Body of pancreas (tissue), 4 donors: ENCODE data around the gene COPZ1. TPM values are rescaled to one million over a fixed set of nuclear protein-coding genes. Genes with fewer than 3 reads are reported as not detected.

Experiments
- ATAC-seq: fragments of 150-250 bp; one replicate; pipeline ENCODE4 v1.9.1; 2016
- DNase-seq, 4 donors: peaks; one replicate each; pipeline ENCODE4 v3.0.0-alpha.2; 2019
- H3K27ac ChIP-seq, 4 donors: fragments of 200-600 bp; sonication (generic); 1 replicate in 3 of 4; 2 replicates in 1 of 4; pipeline versions ENCODE4 v1.5.1 to v1.6.1; 2016 to 2019; ENCODE audit warnings: mild to moderate bottlenecking in 1 of 4, mixed read lengths in 1 of 4, moderate library complexity in 1 of 4
- H3K27me3 ChIP-seq, 2 donors: fragments of 200-600 bp; sonication (generic); one replicate each; pipeline ENCODE4 v1.6.0; 2016; ENCODE audit warnings: mild to moderate bottlenecking in 1 of 2
- H3K36me3 ChIP-seq, 2 donors: fragments of 200-600 bp; sonication (generic); replicated peaks in 1 of 2; 2 replicates each; pipeline ENCODE4 v1.5.1; 2016; ENCODE audit warnings: low read depth in 2 of 2; ENCODE audit not compliant: insufficient read depth in 1 of 2
- H3K4me1 ChIP-seq: fragments of 200-600 bp; sonication (generic); one replicate; pipeline ENCODE4 v1.6.0; 2016
- H3K4me3 ChIP-seq, 2 donors: fragments of 200-600 bp; sonication (generic); 1 replicate in 1 of 2; 2 replicates in 1 of 2; pipeline ENCODE4 v1.5.1; 2016 to 2019
- H3K9me3 ChIP-seq, 3 donors: fragments of 200-600 bp; sonication (generic); 1 replicate in 2 of 3; 2 replicates in 1 of 3; pipeline ENCODE4 v1.5.1; 2016
- POLR2A ChIP-seq, 3 donors: fragments of 450-650 bp; IDR thresholded peaks; one replicate each; pipeline ENCODE4 v1.6.1; 2016; ENCODE audit warnings: antibody characterized with exemption in 3 of 3, mild to moderate bottlenecking in 2 of 3
- WGBS, 2 donors: methylation state at CpG; one replicate each; pipeline ENCODE4 v1.1.5; 2017; 5-methylcytosine and 5-hydroxymethylcytosine counted together
- intact Hi-C: fragments of 100-400 bp; cut with DNase I; formaldehyde crosslinking; loops from one replicate; pipeline ENCODE4 v1.15.1; 2023
- total RNA-seq, 2 donors: library from RNA; depleted of rRNA; stranded (reverse); fragments of >200 nt; gene quantifications; one replicate each; pipeline ENCODE4 v1.1.0, GENCODE V29; 2016
- TF ChIP-seq, protein P1 (sequence below), 7 experiments: fragments of 450-650 bp in 4 of 7; fragments of 200-600 bp in 3 of 7; sonication (generic) in 3 of 7; IDR thresholded peaks; one replicate each; pipeline ENCODE4 v1.5.1; 2016 to 2019; ENCODE audit warnings: antibody characterized with exemption in 7 of 7

Gene COPZ1
- total RNA-seq, 2 donors from 2014 or later = 34.3 to 71.3 TPM

DNA sequence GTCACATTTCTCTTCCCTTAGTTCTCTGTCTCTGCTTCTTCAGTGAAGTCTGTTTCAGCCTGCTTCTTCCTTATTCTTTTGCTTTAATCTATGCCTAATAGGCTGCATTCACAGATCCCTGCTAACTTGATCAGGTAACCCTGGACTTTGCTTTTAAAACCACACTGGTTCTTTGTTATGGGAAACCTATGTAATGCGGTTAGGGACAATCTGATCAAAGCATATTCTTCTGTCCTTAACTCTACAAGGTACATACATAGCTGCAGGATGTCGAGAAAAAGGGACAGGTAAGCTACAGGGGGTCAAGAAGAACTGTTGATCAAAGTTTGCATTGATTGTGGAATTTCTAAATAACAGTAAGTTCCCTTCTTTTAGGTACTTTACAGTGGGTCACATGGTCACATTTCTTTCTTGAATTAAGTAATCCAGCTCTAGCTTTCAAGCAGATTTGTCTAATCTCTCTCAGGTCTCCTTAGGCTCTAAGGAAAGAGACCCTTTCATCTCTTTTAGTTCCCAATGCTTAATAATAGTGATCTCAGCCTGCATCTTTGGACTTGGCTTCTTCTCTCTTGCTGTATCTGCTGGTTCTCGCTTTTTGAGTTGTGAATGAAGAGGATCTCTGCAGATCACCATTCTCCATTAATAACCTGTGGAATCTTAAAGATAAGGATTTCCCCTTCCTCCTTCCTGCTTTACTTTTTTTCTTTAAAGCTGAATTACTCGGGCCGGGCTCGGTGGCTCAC lies 3.8 kb downstream of the COPZ1 start:
- peaks cover 0 to 3% of the 10 kb centered on the region in 2 donors for H3K36me3 ChIP-seq
- H3K4me3 ChIP-seq = no peak overlapping the region
- no peak for ATAC-seq
- H3K4me1 ChIP-seq = peaks cover 71% of the 10 kb centered on the region
- no peaks in the 10 kb centered on the region for H3K27me3 ChIP-seq
- no peaks in the 10 kb centered on the region for H3K9me3 ChIP-seq
- TF ChIP-seq, protein P1, sequence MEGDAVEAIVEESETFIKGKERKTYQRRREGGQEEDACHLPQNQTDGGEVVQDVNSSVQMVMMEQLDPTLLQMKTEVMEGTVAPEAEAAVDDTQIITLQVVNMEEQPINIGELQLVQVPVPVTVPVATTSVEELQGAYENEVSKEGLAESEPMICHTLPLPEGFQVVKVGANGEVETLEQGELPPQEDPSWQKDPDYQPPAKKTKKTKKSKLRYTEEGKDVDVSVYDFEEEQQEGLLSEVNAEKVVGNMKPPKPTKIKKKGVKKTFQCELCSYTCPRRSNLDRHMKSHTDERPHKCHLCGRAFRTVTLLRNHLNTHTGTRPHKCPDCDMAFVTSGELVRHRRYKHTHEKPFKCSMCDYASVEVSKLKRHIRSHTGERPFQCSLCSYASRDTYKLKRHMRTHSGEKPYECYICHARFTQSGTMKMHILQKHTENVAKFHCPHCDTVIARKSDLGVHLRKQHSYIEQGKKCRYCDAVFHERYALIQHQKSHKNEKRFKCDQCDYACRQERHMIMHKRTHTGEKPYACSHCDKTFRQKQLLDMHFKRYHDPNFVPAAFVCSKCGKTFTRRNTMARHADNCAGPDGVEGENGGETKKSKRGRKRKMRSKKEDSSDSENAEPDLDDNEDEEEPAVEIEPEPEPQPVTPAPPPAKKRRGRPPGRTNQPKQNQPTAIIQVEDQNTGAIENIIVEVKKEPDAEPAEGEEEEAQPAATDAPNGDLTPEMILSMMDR (IDR thresholded peaks at IDR 0.05) = no peak
- H3K27ac ChIP-seq = peak overlapping the region in 2 of 4 donors; percentile 2 to 14
- intact Hi-C loops = no loop called here
- WGBS, 2 donors = 57 to 63% methylated on average over 6 of the region's 6 CpGs
- DNase-seq = no peak

DNA sequence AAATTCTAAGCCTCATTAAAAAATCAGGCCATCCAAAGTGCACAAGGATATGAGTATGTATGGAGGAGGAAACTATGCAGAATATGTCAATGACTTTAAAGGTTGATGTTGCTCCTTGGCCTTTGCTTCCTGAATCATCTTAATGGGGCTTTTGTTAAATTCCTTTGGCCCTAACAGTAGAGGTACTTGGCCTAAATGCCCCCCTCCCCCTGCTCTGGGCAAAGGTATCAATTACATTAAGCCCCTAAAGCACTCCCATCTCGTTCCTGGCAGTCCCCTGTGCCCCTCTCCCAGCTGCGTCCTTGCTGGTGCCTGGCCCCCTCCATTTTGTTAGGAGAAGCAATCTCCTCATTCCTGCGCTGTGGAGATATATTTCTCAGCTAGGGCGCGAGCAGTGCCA lies 4.8 kb downstream of the COPZ1 start:
- Histone ChIP-seq H3K4me1 (peaks cover 73% of the 10 kb centered on the region), H3K4me3 (no peak overlapping the region), H3K27me3 (no peaks in the 10 kb centered on the region), H3K36me3 (peaks cover 0 to 3% of the 10 kb centered on the region in 2 donors), H3K27ac (no peak overlapping the region), H3K9me3 (no peaks in the 10 kb centered on the region)
- WGBS, 2 donors = 56 to 65% methylated on average over 5 of the region's 5 CpGs
- ATAC-seq = no peak
- intact Hi-C loops = no loop called here
- DNase-seq = no peak
- TF ChIP-seq, protein P1 (IDR thresholded peaks at IDR 0.05) = no peak
- no peak for TF ChIP-seq POLR2A (IDR thresholded peaks at IDR 0.05)

DNA sequence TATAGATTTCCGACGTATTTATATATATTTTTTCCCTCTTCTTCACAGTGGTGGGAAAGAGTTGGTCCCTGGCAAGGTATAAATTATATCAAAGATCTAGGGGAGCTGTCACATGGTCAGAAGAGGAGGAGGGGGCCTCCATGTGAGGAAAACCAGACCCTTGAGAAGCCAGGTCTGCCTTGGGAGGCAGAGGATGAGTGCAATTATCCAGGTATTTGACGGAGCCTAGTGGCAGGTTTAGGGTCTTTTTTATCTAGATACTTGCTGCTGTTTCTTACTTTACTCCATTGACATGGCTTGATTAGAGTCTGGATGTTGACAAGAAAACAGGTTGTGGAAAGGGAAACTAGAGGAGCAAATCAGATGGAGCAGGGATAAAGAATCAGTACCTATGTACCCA lies 5.5 kb downstream of the COPZ1 start:
- intact Hi-C loops = no loop called here
- Histone ChIP-seq H3K27ac (no peak overlapping the region), H3K9me3 (no peaks in the 10 kb centered on the region), H3K36me3 (peaks cover 0 to 3% of the 10 kb centered on the region in 2 donors), H3K4me1 (peaks cover 79% of the 10 kb centered on the region), H3K4me3 (no peak overlapping the region), H3K27me3 (no peaks in the 10 kb centered on the region)
- TF ChIP-seq POLR2A (IDR thresholded peaks at IDR 0.05) = no peak
- TF ChIP-seq, protein P1 (IDR thresholded peaks at IDR 0.05) = no peak
- ATAC-seq (no peak), DNase-seq (no peak)
- 60 to 62% methylated on average over 3 of the region's 3 CpGs for WGBS, 2 donors

DNA sequence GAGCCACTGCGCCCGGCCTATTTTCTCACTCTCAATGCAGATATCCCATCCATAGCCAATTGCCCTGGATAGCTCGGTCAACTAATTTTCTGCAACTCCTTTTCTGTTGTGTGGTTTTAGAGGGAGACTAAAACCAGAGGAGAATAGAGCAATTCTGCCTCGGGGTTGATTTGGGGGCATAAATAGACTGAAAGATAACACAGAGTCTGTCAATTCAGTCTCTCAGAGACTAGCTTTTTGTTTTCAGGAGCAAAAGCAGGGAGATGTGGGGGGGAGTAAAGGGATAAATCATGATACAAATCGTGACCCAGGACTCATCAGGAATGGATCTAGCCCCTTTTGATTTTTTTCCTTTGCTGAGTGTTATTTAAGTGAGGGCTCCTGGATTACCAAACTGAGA lies 6.5 kb downstream of the COPZ1 start:
- no peaks in the 10 kb centered on the region for H3K27me3 ChIP-seq
- H3K4me1 ChIP-seq = peaks cover 84% of the 10 kb centered on the region
- no peak overlapping the region for H3K4me3 ChIP-seq
- no peak overlapping the region for H3K27ac ChIP-seq
- DNase-seq (no peak), ATAC-seq (no peak)
- TF ChIP-seq, protein P1 (IDR thresholded peaks at IDR 0.05) = no peak
- no peak for TF ChIP-seq POLR2A (IDR thresholded peaks at IDR 0.05)
- peaks cover 0 to 3% of the 10 kb centered on the region in 2 donors for H3K36me3 ChIP-seq
- no peaks in the 10 kb centered on the region for H3K9me3 ChIP-seq
- 79 to 85% methylated on average over 5 of the region's 5 CpGs for WGBS, 2 donors
- intact Hi-C loops = no loop called here
